Chondrocyte (in vitro differentiated cells): ENCODE results near the gene ATG13. TPM values are rescaled to one million over a fixed set of nuclear protein-coding genes. Genes with fewer than 3 reads are reported as not detected.

Experiments
- DNase-seq: peaks from one replicate; pipeline ENCODE4 v3.0.0; 2021; ENCODE audit warnings: mixed read lengths, low spot score
- H3K27ac Mint-ChIP-seq: one replicate; pipeline ENCODE4 v1.8.0; 2021; ENCODE audit warnings: mild to moderate bottlenecking, moderate library complexity, mixed read lengths; ENCODE audit not compliant: unreplicated experiment
- H3K27me3 Mint-ChIP-seq: 2 replicates; pipeline ENCODE4 v1.8.0; 2021; ENCODE audit warnings: low read depth, mixed read lengths
- H3K36me3 Mint-ChIP-seq: 2 replicates; pipeline ENCODE4 v1.8.0; 2021; ENCODE audit warnings: low read depth, mixed read lengths
- H3K4me1 Mint-ChIP-seq: 2 replicates; pipeline ENCODE4 v1.8.0; 2021; ENCODE audit warnings: low read depth, mild to moderate bottlenecking, mixed read lengths
- H3K4me3 Mint-ChIP-seq: one replicate; pipeline ENCODE4 v1.8.0; 2021; ENCODE audit warnings: mild to moderate bottlenecking, moderate library complexity, mixed read lengths; ENCODE audit not compliant: unreplicated experiment
- H3K9me3 Mint-ChIP-seq: 2 replicates; pipeline ENCODE4 v1.8.0; 2021; ENCODE audit warnings: low read depth, mixed read lengths
- CTCF ChIP-seq: fragments of 200-600 bp; sonication (generic); IDR thresholded peaks from 2 replicates; pipeline ENCODE4 v1.5.0; 2021; ENCODE audit warnings: antibody characterized with exemption, mild to moderate bottlenecking, moderate library complexity
- total RNA-seq: library from RNA; stranded (reverse); gene quantifications from 3 replicates; pipeline ENCODE4 v1.2.1, GENCODE V29; 2021

ATG13 gene
- total RNA-seq, 1 donor from 2014 or later = 67.1 TPM

- H3K36me3 Mint-ChIP-seq = peaks cover 6% of the 10 kb centered on the region
- no peaks in the 10 kb centered on the region for H3K27me3 Mint-ChIP-seq
- H3K4me3 Mint-ChIP-seq = peak overlapping the region; percentile 97
- no peak for DNase-seq
- no peaks in the 10 kb centered on the region for H3K9me3 Mint-ChIP-seq
- peaks cover 36% of the 10 kb centered on the region for H3K4me1 Mint-ChIP-seq
- H3K27ac Mint-ChIP-seq = peak overlapping the region; percentile 100
- no peak for TF ChIP-seq CTCF
These were observed 1.5 kb downstream of the ATG13 start for GRCh38 chr11:46618837-46619236.

GRCh38 chr11:46625406-46625805 is 8.1 kb downstream of the ATG13 start:
- Mint-ChIP-seq H3K4me1 (peaks cover 7% of the 10 kb centered on the region), H3K9me3 (no peaks in the 10 kb centered on the region), H3K27me3 (no peaks in the 10 kb centered on the region), H3K4me3 (no peak overlapping the region), H3K27ac (no peak overlapping the region), H3K36me3 (peaks cover 14% of the 10 kb centered on the region)
- no peak for DNase-seq
- no peak for TF ChIP-seq CTCF

GRCh38 chr11:46628961-46629360 is 11.6 kb downstream of the ATG13 start:
- Mint-ChIP-seq H3K36me3 (peaks cover 15% of the 10 kb centered on the region), H3K9me3 (no peaks in the 10 kb centered on the region), H3K27ac (no peak overlapping the region)

GRCh38 chr11:46630237-46630636 is 12.9 kb downstream of the ATG13 start:
- no peak for DNase-seq
- Mint-ChIP-seq H3K9me3 (no peaks in the 10 kb centered on the region), H3K36me3 (peaks cover 13% of the 10 kb centered on the region), H3K4me1 (no peaks in the 10 kb centered on the region), H3K27ac (no peak overlapping the region), H3K27me3 (no peaks in the 10 kb centered on the region), H3K4me3 (no peak overlapping the region)
- no peak for TF ChIP-seq CTCF

More at GRCh38 chr11:46628961-46629360, 11.6 kb downstream of the ATG13 start:
- no peak for TF ChIP-seq CTCF
- Mint-ChIP-seq H3K4me1 (no peaks in the 10 kb centered on the region), H3K27me3 (no peaks in the 10 kb centered on the region), H3K4me3 (no peak overlapping the region)
- no peak for DNase-seq

DNA sequence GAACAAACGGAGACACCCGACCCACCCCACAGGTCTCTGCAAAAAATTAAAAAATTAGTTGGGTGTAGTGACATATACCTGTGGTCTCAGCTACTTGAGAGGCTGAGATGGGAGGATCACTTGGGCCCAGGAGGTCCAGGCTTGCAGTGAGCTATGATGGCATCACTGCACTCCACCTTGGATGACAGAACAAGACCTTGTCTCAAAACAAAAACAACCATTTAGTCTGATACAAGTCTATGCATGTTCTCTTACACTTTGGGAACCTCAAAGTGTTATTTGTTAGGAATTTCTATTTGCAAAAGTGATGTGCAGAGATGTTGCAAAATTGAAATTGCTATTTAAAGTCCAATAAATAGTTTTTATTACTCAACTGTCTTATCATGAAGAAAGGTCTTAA is 14.3 kb downstream of the ATG13 start:
- Mint-ChIP-seq H3K9me3 (no peaks in the 10 kb centered on the region), H3K36me3 (peaks cover 7% of the 10 kb centered on the region), H3K27ac (no peak overlapping the region), H3K4me1 (no peaks in the 10 kb centered on the region), H3K27me3 (no peaks in the 10 kb centered on the region), H3K4me3 (no peak overlapping the region)
- no peak for DNase-seq
- no peak for TF ChIP-seq CTCF
